HuH-7.5 (cell line): ENCODE data around the gene SND1.

ENCODE experiments used
- DNase-seq: peaks from one replicate; pipeline ENCODE4 v3.0.0; 2011; ENCODE audit warnings: low spot score

The SND1 gene

DNA sequence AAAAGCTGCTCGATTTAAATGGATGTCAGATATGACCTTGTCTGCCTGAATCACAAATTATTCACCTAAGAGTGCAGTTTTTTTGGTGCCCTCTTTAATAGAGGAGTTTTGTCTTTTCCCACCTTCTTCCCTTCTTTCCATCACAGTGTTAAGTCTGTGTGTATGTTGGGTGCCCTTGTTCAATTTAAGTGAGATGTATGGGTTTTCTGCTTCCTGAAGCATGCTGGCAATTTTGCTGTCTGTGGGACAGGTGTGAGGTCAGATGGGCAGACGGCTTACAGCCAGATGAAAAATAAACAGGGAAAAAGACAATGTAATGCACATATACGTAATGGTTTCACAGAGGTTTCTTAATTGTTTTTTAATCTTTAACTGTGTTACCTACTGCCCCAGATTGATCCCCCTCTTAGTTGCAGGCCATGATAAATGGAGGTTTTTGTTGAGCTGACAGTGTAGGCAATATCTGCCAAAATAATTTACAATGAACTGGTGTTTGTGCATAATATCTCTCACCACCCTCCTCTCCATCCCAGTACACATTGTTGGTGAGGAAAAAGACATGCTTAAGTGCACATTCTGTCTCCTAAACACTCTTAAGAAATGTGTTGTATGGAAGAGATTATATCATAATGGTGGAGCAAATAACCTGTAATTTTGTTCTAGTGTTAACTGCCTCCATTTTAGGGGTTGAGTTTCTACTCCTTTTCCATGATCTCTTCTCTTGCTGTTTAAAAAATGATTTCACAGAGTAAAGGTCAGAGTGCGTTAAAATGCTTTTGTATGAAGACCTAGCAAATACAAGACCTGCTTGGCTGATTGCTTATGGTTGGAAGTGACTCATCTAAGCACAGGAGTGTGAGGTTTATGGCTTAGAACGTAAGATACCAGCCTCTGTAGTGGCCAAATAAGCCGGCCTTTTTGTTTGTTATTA lies 255.4 kb downstream of the SND1 start:
- no peak for DNase-seq

DNA sequence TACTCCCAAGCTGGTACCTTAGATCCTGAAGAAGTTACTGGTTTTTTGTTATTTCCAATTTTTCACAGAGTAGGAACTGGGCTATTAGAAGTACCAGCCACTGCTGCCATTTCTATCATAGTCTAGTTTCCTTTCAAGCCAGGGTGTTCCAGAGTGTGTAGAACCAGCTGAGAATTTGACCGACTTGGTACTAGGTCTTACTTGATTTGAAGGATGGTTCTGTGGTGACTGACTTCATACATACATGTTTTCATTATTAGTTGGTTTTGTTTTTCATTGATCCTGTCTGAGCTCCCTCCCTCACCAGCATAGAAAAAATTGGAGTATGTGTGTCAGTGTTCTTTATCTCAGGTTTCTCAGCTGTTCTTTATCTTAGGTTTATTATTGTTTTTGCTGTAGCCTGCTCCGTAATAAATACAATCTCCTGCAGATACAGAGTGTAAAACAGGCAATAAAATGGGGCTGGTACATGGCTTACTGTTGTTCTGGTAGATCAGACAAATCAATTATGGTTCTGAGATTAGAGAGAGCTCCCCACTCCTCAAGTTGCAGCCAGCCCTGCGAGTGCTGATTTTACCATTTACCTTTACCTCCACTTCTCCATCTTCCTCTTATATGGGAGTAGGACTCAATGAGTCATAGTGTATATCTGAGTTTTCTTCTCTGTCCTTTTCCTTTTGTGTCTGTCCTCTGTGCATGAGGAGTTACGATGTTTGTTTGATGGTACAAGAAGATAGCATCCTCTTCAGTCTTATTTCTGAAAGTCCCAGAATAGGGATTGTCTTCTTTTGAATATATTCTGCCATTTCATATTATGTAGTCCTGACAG lies 256.6 kb downstream of the SND1 start:
- no peak for DNase-seq

DNA sequence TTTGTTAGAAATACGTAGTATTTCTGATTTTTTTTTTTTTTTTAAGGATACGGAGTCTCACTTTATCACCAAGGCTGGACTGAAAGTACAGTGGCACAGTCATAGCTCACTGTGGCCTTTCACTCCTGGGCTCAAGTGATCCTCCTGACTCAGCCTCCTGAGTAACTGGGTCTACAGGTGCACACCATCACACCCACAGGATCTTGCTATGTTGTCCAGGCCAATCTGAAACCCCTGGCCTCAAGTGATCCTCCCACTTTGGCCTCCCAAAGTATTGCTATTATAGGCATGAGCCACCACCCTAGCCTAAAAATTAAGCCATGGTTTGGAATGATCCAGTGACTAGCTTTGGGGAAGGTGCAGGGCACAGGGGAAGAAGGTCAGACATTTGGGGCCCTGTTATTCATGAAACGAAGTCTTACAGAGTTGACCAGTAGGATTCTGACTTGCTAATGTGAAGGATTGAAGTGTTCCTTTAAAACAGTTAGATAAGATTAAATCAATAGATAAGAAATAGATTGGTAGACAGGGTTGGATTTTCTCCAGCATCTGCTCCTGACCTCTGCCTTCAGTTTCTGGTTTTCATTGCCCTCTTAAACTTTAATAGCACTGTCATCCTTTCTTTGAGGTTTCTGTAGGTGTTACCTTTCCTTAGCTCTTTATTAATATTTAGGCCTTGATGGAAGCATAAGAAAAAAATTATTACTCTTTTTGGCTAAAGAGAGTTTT lies 257.6 kb downstream of the SND1 start:
- DNase-seq, result no peak

DNA sequence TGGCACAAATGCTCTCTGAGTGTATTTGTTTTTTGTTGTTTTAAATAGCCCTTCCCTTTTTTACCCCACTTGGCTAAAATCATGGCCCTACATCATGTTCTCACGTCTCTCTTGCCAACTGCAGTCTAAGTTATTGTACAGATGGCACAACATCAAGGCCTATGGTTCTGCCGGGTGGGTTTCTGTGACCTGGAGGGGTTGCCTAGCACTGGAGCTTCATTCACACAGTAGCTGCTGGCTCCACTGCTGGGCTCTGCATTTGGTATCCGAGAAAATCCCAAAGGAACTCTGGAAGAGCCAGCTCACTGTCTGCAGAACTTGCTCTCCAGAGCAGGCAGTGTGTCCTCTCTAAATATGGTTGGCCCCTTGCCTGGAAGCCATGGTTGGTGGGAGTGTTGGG lies 258.7 kb downstream of the SND1 start:
- no peak for DNase-seq

DNA sequence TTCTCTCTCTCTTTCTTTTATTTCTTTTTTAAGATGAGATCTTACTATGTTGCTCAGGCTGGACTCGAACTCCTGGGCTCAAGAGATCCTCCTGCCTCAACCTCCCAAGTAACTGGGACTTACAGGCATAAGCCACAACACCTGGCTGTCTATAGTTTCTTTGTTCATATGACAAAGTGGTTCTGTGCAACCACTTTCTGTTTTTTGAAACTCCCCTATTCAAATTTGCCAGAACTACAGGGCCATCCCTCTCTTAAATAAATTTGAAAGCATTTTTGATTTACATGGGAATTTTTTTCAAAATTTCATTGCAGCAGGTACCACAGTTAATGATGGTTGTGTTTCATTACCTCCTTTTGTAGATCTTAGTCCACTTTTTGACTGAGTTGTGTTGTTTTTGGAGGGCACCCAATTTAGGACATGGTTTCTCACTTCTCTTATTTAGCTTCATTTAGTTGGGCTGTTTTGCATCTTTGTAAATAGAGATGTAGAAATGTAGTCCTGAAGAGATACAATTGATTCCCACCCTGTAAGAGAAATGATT lies 260.0 kb downstream of the SND1 start:
- no peak for DNase-seq

GRCh38 chr7:127912901-127913300 lies 260.9 kb downstream of the SND1 start:
- DNase-seq, result no peak

DNA sequence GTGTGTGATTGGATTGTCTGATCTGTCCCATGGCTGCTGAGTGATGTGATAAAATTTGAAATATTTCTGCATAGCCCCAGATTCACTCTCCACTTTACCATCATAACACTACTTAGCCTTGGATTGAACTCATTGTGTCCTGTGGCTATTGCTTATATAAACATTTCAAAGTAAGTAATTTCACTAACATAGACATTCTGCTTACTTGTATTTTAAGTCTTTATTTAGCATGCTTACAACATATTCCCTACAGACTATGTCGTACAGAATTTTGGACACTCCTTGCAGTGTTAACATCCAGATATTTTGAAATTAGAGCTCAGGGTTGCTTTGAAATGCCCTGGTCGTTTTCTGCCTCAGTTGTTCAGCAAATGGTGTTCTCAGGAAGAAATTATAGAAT lies 261.7 kb downstream of the SND1 start:
- no peak for DNase-seq

- DNase-seq, result no peak
Observed at GRCh38 chr7:127914693-127915092, 262.7 kb downstream of the SND1 start.

DNA sequence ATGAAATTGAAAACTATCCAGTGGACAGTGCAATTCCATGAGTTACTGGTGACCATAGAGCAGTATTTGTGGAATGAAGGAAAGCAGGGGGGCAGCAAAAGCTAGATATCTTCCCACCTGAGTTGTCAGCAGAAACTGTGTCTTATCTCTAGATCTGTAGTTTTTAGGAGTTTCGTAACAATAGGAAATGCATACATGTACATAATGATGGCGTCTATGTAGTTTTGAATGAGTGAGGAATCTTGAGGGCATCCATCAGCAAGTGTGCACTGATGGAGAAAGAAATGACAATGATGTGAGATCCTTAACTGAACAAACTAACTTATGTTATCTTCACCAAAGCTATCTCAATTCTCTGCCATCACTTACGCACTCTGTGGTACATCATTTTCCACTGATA lies 264.7 kb downstream of the SND1 start:
- no peak for DNase-seq

GRCh38 chr7:127918130-127918529 lies 266.1 kb downstream of the SND1 start:
- DNase-seq, result no peak

DNA sequence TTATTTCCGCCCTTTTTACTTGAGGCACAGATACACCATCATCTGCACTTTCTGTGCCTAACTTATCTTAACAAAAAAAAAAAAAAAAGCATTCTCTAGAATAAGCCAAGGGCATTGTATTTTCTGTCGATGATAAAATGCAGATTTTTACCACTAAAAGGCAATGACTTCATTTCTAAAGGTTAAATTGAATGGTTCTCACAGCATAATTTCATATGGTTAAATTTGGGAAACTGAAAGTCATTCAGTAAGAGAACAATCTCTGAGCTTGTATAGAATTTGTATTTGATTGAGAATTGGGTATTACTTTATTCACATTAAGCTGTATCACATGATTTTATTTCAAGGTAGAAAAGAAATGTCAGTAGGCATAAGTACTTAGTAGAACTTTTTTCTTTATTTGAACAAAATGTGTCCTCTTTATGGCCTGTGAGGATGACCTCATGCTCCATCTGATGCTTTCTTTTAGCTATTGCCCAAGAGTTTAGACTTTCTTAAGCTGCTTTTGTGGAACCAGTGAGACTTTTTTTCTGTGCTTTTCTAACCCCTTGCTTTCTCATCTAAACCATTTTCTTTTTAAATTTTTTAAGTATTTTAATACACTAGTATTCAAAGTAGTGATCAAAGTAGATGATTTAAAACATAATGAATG lies 268.9 kb downstream of the SND1 start:
- DNase-seq, result no peak

DNA sequence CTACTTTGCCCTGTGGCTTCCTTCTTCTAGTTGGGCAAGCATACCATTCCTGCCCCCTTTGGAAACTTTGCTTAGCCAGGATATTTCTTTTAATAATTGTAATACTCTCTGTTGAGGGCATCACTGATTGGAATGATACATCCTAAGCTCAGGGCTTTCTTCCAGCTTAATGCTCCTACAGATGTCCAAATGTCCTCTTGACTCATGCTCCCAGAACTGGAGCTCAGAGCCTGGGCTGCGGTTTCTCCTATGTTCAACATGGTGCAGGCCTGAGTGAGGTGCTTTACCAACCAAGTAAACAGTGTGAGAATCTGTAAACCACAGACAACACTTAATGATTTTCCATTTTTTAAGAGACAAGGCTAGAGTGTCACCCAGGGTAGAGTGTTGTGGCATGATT lies 270.7 kb downstream of the SND1 start:
- DNase-seq, result no peak

- DNase-seq, result no peak
Observed at GRCh38 chr7:127924874-127925273, 272.9 kb downstream of the SND1 start.

- no peak for DNase-seq
Observed at GRCh38 chr7:127927348-127927696, 275.3 kb downstream of the SND1 start.

- DNase-seq, result no peak
Observed at GRCh38 chr7:127928222-127928621, 276.2 kb downstream of the SND1 start.

- DNase-seq, result no peak
Observed at GRCh38 chr7:127928852-127929251, 276.9 kb downstream of the SND1 start.

- DNase-seq, result no peak
Observed at GRCh38 chr7:127930341-127931328, 278.6 kb downstream of the SND1 start.

- no peak for DNase-seq
Observed at GRCh38 chr7:127932076-127932475, 280.1 kb downstream of the SND1 start.

GRCh38 chr7:127932496-127932895 lies 280.5 kb downstream of the SND1 start:
- no peak for DNase-seq

GRCh38 chr7:127933146-127933545 lies 281.2 kb downstream of the SND1 start:
- DNase-seq, result no peak

DNA sequence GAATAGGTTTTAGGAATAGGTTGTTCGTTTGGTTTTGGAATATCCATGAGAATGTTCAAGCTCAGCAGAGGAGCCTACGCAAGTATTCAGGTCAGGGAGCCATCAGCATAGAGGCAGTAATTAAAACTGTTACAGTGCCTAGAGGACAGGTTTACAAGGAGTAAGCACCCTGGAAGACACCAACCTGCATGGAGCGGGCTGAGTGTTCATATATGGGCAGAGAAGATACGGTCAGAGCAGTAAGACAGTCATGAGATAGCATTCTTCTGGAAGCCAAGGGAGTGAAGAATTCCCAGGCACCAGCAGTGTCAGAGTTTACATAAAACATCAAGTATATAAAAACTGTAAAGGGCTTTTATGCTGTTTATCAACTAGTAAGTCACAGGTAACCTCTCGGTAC lies 282.7 kb downstream of the SND1 start:
- no peak for DNase-seq
